NCI-H146 (cell line): Measurements from ENCODE around the gene CDHR2.

ENCODE experiments used
- DNase-seq: peaks from one replicate; lab custom pipeline; 2025; lab: John Stamatoyannopoulos, UW

The CDHR2 gene

DNA sequence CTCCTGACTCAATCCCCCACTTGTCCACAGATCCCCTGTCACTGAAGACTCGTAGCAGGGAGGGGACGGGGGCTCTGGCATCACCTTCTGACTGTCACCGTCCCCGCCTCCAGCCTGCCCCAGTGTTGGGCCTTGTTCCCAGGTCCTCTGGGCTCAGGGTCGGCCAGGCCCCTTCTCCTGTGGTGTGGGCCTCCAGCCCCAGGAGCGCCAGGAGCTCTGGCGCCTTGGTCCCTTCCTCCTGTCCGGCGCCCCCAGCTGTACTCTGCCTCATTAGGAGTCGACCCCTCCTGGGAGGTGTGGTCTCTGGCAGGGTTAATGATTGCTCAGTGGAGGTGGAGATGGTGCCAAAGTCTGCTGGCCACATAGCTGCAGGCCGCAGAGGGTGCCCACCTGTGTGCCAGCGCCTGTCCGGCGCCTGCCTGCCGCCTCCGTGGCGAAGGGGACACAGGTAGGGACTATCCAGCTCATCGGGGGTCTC is at the start of gene CDHR2:
Gene CDHR2, plus strand, starts transcription at position 376 of the 478 bp plus-strand sequence. CDS start 16,011 bp downstream, outside the sequence.
- DNase-seq, result no peak

GRCh38 chr5:176500511-176500910 is 48.6 kb upstream of the CDHR2 start:
- no peak for DNase-seq

DNA sequence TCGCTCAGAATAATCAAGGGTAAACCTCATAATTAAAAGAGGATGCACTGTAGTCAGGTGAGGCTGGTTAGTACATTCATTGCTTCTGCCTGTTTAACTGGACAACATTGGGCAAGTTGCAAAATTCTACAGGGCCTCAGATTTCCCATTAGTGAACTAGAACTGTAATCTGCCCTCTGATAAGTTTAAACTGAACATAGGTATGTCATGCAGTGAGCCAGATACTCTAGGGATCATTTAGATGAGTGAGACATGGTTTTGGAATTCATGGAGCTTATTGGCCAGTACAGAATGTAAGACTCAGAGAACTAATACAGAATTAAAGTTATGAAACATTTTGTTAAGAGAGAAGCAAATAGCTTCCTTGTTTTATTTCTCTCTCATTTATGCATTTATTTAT is 47.8 kb upstream of the CDHR2 start:
- DNase-seq, result no peak

GRCh38 chr5:176503496-176503895 is 45.6 kb upstream of the CDHR2 start:
- DNase-seq, result no peak

GRCh38 chr5:176507911-176508310 is 41.2 kb upstream of the CDHR2 start:
- DNase-seq, result no peak

GRCh38 chr5:176508603-176509002 is 40.5 kb upstream of the CDHR2 start:
- no peak for DNase-seq

GRCh38 chr5:176513788-176514187 is 35.4 kb upstream of the CDHR2 start:
- no peak for DNase-seq

DNA sequence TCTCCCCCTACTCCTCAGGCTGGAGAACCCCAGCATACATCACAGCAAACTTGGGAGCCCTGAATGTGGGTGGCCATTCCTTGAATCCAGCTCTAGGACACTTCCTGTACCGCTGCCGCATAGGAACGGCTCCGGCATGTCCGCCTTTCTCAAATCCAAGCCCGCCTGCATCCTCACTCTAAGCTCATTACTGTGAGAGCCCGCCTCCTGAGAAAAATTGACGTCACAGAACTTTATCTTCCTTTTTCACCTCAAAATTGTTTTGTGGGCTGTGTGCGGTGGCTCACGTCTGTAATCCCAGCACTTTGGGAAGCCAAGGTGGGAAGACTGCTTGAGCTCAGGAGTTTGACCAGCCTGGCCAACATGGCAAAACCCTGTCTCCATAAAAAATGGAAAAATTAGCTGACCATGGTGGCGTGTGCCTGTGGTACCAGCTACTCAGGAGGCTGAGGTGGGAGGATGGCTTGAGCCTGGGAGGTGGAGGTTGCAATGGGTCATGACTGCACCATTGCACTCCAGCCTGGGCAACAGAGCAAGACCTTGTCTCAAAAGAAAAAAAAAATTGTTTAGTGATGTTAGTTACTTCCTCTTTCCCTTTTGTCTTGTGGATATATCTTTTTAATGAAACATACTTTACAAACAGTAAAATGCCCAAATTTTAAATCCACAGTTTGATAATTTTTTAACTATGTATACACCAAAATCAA is 34.7 kb upstream of the CDHR2 start:
- no peak for DNase-seq

GRCh38 chr5:176515396-176515795 is 33.7 kb upstream of the CDHR2 start:
- no peak for DNase-seq

GRCh38 chr5:176517053-176517661 is 32.0 kb upstream of the CDHR2 start:
- no peak for DNase-seq

- peak; percentile 68 for DNase-seq
Measured at GRCh38 chr5:176519810-176520720, 29.1 kb upstream of the CDHR2 start.

DNA sequence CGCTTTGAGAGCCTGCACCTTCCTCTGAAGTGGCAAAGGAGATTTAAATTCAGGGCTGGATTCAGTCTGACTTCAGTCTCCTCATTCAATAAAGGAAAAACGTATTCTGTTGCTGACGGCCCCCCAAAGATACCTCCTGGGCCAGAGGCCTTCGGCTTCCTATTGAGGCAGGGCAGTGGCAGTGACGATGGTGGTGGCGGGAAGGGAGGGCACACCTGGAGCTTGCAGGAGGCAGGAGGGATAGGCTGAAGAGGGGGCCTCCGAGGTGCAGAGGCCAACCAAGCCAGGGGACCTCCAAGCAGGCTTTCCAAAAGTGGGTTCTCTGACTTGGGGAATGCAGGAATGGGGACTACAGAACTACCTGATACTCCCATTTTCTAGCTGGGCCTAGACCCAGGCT is 27.9 kb upstream of the CDHR2 start:
- no peak for DNase-seq

DNA sequence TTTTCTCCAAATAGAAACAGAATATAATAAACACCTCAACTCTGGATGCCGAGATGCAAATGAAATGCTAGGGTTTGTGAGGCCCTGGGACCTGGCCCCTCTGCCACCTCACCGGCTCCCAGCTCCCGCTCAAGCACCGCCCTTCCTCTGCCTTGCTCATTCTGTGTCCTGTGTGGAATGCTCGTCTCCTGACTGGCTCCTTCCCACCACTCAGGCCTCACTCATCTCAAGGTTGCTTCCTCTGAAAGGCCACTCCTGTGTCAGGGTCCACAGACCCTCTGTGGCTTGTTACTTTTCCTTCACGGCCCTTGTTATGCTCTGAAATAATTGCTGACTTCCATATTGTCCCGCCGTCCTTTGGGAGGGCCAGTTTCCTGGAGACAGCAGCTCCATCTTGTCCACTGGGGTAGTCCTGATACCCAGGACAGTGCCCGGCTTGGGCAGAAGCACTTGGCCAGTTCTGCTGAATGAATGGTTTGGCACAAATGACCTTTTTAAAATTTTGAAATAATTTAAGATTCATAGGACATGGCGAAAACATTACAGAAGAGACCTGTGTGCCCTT is 27.4 kb upstream of the CDHR2 start:
- no peak for DNase-seq

- no peak for DNase-seq
Measured at GRCh38 chr5:176524138-176524537, 25.0 kb upstream of the CDHR2 start.

- DNase-seq, result no peak
Measured at GRCh38 chr5:176524987-176525386, 24.2 kb upstream of the CDHR2 start.

GRCh38 chr5:176525677-176526076 is 23.5 kb upstream of the CDHR2 start:
- no peak for DNase-seq

GRCh38 chr5:176526462-176526861 is 22.7 kb upstream of the CDHR2 start:
- no peak for DNase-seq

GRCh38 chr5:176527246-176528222 is 21.6 kb upstream of the CDHR2 start:
- no peak for DNase-seq

DNA sequence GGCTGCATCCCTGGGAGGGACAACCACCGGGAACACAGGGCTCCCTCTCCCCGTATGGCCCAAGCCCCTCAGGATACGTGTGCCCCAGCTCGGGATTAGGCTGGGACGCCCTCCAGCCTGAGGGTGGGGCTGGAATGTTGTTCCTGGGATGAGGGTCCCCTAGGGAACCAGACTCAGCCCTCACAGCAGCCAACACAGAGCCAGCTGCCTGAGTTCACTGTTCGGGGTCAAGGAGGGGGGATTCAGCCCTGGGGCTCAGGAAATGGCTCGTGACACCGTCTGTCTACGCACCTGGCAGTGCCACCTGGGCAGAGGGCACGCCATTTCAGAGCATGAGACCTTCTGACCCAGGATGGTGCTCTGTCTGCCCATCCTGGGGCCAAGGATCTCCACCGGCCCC is 20.8 kb upstream of the CDHR2 start:
- DNase-seq, result no peak

- DNase-seq, result no peak
Measured at GRCh38 chr5:176528761-176529115, 20.4 kb upstream of the CDHR2 start.

DNA sequence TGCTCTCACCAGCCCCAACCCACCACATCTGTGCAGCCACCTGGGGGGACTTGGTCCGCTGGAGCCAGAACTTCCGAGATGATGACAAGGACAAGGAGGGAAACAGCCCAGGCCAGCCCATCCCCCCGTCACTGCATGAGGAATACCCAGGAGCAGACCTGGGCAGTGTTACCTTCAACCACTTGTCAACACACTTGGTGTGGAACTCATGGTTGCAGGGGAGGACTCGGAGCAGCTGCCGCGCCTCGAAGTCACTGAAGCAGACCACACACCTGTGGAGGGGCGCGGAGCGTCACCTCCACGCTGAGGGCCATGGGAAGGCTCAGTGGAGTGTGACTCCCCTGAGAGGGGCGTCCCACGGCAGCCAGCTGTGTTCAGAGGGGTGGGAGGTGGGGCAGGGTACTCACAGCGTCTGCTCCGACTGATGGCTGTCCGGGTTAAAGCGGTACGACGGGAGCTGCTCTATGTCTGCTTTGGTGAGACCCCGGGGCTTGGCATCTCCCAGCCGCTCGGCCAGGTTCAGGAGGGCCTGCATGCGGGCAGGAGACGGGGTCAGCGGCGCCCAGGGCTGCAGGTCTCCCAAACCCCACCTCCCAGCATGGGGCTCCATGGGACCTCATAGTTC is 19.9 kb upstream of the CDHR2 start:
- DNase-seq, result no peak
